HG02623 (cell line): ENCODE measurements around the gene EPHA2.

Experiments
- ATAC-seq: cut with Tn5 transposase; IDR thresholded peaks from one replicate; pipeline ENCODE4 v1.9.1; 2021; ENCODE audit warnings: moderate library complexity; ENCODE audit not compliant: unreplicated experiment

The EPHA2 gene

DNA sequence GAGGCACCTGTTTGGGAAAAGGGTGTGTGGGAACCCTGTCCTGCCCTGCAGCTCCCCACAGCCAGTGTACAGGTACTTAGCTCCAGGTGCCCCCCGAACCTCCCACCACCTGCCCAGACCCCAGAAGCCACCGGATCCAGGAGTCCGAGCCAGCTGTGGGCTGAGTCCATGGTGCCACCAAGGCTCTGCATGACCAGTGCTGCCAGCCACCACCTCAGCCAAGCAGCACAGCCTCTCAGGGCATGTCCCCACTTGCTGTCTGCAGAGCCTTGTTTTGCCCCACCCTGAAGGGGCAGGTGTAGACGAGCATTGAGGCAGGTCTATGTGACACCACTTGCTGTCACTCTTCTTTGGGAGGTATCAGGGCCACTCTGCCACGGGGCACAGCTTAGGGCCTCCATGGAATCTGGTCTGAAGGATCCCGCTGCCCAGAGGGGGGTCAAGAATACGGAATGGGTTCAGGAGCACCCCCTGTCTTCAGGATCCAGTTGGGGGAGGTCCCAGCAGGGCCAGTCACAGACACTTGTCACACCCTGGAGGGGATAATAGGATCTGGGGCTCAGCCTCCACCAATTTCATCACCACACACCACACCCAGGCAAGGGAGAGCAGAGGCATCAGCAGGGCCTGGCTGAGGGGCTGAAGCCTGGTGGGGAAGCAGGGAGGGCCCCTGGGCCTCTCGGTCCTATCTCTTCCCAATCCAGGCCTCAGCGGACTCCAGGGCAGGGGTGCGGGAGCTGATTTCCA lies 28.9 kb upstream of the EPHA2 start:
- ATAC-seq, result no peak

DNA sequence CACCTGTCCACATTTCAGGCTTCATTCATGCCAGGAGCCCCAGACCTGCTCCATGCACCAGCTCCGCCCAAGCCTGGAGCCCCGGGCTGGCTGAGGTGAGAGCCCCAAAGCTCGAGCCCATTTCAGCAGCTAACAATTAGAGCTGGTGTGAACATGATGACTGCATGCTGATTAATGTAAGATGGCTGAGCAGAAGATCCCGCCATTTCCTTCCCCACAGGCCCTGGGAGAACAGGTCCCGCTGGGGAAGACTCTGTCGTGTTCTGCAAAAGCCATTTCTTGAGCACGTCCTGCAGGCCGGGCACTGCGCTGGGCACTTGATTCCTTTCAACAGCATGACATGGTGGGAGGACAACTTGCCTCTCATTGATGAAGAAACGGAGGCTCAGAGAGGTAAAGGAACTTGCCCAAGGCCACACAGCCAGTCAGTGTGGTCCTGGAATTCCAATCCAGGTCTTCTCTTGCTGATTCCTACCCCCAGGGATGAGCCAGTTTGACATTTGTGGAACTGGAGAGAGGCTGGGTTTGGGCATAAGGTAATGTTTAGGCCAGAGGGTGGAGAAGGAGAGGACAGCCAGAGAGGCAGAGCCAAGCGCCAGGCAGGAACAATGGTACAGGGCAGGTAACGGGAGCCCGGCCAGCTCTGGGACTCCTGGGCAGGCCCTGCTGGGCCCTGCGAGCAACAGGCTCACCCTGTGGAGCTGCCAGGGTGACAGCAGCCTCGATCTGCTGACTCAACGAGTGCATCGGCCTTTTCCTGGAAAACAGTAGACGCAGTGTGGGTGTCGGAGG lies 28.1 kb upstream of the EPHA2 start:
- ATAC-seq, result no peak

DNA sequence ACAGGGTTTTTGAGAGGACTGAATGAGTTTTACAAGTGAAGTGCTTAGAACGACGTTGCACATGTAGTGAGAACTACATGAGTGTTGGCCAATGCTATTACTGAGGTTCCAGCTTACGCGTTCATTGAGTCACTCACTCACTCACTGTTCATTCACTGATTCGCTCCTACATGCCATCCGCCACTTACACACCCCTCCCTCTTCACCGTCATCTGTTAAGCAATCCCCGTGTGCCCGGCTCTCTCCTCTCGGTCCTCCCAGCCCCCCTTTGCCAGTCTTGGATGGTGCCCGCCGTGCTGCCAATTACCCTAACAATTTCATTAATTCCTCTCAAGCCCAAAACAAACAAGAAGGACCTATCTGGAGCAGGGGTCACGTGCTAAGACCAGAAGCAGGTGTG lies 27.3 kb upstream of the EPHA2 start:
- no peak for ATAC-seq

DNA sequence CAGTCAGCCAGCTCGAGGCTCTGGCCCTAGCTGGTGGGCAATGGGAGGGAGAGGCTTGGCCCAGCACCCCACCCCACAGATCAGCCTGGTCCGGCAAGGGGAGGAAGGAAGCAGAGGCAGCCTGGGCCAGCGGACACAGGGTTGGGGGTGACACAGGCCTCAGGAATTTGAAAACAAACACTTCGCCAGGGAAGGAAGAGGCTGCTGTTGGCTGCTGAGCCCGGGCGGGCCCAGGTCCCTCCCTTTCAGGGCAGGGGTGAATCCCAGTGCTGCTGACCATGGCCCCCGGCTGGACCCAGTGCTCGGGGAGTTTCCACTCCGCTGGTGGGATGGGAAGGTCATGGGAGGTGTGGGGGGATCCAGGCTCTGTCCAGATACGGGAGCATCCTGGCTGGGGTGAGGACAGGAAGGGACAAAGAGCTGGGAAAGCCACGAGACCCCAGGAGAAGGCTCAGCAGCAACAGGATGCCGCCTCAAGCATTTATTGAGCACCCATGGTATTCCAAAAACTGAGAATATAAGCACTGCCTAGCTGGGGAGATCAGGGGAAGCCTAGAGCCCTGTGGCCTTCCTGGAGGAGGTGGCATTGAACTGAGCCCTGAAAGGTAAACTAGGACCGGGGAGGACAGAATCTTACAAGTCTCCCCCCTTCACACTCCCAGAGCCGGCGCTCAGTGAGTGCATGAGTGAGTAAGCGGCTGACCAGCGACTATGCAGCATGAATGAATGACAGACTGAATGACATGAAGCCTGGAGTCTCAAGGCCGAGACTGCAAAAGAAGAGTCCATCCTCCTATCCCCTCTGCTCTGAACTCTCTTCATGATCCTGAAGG lies 26.2 kb upstream of the EPHA2 start:
- ATAC-seq, result no peak

DNA sequence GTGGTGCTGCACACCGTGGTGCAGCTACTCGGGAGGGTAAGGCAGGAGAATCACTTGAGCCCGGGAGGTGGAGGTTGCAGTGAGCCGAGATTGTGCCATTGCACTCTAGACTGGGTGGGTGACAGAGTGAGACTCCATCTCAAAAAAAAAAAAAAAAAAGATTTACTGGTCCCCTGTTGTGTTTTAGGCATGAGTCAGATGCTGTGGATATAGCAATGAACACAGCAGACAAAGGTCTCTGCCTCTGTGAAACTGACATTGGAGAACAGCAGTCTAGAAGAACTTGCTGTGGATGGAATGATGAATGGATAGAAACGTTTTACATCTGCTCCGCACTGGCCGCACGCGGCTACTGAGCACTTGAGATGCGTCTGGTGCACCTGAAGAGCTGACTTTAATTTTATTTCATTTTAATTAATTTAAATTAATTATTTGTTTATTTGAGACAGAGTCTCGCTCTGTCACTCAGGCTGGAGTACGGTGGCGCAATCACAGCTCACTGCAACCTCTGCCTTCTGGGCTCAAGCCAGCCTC lies 24.5 kb upstream of the EPHA2 start:
- ATAC-seq, result no peak

DNA sequence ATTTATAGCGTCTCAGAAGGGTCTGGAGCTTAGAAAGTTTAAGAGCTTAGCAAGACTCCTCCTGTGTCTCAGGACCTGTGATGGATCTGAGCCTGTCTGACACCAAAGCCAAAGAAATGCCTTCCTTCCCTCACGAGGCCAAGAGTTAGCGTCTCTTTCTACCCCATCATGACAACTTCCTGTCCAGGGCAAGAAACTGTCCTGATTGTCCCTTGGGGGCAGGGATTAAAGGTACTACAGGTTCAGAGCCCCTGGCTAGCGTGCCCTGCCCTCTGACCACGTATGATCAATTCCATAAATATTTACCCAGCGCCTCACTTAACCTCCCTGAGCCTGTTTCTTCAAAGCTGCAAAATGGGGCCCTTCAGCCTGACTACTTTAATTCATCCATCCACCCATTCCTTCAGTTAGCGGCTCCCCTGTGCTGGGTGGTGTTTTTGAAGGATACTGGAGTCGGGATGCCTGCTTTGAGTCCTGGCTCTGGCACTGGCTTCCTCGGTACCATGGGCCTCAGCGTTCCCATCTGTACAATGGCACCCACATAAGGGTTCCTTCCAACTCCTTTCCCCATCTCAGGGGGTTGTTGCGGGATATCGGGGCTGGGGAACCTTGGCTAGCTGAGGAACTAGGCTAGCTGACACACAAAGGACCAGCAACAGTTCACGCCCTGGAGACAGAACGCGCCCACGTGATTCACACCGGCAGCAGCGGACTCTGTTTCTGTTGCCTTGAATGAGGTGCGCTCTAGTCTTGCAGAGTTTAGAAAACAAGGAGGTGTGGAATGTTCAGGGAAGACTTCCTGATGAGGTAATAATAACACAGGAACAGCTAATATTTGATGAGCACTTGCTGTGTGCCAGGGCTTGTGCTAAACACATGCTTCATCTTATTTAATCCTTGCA lies 23.0 kb upstream of the EPHA2 start:
- ATAC-seq, result no peak

DNA sequence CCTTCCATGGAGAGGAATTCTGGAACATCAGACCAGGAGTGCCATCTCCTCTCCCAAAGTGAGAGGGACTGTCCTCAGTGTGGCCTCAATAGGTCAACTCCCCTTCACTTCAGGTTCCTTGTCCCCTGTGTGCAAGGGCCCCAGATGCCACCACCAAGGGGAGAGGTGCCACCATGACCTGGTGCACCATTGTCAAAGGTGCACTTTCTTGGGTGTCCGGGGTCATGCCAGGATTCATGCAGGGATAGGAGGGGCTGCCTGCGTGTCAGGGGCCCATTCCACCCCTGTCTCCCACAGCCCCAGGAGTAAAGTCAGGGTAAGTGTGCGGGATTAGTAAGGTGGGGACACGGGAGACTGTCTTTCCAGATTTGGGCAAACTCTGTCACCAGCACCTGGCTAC lies 21.4 kb upstream of the EPHA2 start:
- no peak for ATAC-seq

DNA sequence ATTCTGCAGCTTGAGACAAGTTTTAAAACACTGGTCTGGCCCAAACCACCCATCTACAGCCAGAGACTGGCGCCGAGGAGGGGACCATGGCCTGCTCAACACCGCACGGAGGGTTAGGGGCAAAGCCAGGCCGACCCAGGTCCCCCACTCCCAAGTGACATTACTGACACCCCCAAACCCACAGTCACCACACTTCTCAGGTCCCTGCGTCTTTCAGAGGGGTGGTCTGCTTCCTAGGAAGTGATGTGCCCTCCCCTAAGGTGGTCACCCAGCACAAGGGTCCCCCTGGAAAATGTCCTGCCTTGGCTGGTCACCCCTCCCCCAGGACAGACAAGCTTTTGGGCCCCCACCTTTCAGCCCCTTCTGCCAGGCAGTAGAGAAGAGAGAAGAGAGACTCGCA lies 20.8 kb upstream of the EPHA2 start:
- ATAC-seq, result no peak

DNA sequence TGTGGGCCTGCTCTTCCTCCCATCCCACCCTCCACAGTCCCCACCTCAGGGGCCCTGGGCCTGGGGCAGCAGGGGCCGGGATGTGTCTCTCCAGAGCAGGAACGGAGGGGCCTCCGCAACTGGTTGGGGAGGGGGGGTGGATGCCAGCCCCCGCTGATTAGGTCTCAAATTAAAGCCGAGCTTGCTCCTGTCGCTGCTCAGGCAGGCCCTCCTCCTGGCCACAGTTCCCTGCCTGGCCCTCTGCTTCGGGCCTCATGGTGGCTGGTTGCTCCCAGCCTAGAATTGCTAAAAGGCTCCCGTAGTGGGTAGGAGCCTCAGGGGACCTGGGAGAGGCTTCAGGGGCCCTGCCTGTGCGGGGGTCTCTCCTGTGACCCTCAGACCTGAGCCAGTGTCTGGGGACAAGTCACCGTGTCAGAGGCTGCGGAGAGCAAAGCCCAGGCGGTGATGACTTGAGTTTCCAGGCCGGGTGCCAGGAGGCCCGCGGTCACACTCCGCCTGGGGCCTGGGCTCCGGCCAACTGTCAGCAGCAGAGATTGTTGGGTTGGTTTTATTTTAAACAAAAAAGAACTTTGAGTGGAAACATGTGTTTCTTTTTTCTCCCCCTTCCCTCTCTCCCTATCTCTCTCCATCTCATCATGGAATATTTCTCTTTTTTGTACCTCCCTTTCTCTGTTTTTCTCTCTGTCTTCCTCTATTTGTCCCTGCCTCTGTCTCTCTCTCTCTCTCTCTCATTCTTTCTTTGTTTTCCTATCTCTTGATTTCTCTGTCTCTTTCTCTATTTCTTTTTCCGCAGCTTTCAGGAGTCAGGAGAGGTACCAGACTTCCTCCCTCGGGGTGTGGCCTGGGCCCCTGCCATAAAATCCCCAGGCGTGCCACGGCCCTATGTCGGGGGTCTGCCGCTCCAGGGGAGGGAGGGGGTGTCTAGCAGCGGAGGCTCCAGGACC lies 20.0 kb upstream of the EPHA2 start:
- no peak for ATAC-seq

DNA sequence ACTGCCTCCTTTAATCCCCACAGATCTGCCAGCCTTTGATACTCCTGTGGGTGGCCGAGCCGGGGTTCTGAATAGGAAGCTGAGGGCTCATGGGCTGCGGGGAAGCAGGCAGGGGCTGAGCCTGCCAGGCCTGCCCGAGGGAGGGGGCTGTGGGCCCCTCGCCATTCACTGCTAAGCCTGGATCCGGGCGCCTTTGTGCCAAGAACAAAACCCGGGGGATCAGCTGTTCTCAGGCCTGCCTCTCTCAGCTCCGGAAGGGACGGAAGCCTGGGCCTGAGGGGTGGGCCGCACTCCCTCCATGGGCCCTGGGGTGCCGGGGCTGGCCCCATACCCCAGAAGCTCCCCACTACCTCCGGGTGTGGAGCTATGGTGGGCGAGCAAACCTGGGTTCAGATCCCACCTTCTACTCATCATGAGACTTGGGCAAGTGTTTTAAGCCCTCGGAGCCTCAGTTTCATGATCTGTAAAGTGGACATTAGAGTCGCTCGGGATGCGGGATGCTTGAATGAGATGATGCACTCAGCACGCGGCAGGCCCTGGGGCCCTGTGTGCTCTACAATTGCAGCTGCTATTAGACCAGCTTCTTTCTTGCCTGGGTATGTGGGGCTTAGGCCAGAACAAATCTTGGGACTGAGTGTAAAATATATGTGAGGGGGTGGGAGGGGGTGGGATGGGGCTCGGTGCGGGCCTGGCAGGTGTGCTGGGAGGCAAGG lies 19.2 kb upstream of the EPHA2 start:
- ATAC-seq, result no peak

DNA sequence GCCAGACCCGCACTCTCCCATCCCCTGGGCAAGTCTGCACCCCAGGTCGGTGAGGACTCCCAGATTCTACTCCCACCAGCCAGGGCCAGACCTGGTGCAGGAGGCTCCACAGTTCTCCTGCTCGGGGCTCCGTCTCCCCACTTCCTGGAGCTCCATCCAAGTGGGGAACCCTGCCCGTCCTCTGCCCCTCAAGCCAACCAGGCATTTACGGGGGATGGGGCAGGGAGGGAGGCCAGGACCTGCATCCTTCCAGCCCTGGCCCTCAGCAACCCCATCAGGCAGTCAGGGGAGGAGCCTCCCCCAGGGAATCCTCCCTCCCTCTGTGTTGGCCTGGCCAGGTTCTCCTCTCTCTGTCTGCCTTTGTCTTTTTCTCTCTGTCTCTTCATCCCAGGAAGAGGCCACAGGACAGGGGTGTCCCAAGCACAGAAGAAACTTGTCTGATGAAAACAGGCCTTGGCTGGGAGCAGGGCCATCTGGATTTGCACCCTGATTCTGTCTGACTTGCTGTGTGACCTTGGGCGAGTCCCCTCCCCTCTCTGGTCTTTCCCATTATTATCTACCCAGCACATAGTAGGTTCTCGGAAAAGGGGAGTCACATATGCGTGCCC lies 18.5 kb upstream of the EPHA2 start:
- no peak for ATAC-seq

DNA sequence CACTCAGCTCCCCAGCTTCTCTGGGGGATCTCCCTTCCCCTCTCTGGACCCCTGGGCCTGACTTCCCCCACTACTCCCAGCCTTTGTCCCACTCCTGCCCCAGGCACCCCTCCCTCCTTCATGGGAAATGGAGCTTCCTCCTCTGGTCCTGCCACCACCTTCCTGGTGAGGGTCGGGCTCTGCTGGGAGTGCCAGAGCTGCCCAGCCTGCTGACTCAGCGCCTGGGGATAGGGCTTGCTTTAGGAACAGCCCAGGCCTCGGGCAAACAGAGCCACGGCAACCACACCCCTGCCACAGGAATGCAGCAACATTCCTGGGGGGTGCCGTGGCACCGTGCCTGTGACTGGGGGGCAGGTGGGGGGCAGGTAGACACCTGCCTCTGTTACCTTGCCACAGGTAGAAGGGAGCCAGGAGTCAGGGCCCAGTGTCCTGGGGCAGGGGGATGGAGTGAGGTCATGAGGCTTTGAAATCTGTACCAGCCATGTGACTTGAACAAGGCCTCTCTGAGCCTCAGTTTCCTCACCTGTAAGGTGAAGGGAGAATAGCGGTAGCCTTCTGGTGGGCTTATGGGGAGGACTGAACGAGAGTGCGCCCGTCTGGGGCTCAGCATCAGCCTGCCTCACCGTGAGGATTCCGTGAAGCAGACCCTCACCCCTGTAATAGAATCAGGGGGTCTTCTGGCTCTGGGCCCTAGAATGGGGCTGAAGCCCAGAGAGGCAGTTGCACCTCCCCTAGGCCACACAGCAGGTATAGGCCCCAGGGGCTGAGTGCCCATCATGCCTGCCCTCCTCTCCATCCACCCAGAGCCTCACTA lies 17.8 kb upstream of the EPHA2 start:
- no peak for ATAC-seq

DNA sequence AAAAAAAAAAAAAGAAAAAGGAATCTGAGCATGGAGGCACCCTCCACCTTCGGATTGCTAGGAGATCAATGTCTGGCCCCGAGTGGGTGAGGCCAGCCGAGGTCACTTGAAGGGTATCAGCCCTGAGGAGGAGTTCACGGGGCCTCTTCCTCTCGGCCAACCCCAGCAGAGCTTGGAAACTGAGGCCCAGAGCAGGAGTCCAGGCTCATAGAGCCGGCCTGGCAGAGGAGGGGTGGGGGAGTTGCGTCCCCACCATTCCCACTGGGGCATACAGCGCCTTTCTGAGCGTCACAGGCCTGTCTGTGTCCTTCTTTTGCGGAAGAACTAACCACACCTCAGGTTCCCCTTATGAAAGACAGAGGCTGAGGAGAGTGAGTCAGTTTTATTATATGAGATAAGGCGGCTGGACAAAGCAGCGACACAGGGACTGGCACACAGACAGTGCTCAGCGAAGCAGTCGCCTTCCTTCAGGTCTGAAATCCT lies 17.1 kb upstream of the EPHA2 start:
- no peak for ATAC-seq

DNA sequence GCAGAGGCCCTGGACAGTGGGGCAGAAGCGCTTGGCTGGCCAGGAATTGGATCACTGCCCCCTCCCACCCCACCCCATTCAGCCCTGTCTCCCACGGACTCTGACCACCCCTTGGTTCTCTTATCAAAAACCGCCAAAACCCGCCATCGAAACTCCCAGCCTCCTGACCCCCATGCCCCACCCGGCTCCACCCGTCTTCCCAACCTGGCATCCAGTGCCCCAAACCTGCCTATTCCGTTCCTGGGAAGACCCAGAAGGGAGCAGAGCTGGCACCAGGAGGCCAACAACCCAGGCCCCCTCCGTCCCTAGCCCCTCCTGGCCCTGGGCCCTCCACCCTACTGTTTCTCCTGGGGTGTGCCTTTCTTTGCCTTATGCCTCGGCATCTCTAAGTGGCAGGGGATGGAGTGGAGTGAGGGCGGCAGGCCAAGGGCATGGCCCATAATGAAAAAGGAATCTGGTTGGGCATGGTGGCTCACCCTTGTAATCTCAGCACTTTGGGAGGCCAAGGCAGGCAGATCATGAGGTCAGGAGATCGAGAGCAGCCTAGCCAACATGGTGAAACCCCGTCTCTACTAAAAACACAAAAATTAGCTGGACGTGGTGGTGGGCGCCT lies 16.5 kb upstream of the EPHA2 start:
- no peak for ATAC-seq

DNA sequence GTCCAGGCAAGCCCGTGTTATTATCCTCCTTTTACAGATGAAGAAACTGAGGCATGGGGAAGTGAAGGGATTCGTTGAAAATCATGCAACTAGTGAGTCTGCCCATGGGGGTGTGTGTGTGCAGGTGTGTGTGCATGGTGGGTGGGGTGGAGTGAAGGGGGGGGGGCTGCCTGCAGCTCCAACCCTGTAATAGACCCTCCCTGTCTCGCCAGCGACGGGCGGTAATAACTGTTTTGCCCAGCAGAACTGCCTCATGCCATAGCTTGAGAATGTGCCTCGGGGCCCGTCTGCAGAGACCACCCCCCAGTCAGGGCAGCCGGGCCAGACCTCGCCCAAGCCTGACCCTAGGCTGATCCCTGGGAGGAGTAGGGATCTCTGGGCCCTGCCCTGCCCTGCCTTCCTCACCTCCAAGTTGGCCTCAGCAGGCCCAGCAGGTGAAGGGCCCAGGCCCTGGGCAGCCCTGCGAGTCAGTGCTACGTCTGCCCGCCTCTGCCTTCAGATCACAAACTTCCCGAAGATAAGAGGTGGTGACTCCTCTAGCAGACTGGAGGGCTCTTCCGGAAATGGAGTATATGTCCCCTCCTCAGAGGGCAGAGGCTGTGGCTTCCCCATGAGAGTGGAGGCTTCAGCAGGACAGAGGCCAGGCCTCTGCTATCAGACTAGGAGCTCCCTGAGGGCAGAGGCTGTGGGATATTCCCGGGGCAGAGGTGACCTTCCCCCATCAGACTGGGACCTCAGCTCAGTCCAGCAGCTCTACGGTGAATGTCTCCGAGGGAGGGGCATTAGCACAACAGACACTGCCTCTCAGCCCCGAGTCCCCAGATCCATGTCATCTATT lies 15.7 kb upstream of the EPHA2 start:
- no peak for ATAC-seq

DNA sequence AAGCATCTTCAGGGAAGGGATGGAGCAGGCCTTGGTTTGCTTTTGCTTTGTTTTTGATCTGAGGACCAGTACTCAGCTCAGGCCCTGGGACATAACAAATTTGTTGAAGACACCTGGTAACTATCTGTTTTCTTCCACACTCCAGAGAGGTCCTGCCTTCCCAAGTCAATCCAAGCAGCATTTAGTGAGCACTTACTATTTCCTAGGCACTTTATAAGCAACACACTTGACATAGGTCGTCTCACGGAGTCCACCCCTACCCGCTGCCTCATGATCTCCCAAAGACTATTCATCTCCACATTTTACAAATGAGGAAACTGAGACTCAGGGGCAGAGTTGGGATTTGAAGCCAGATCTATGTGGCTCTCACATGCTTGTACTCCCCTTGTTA lies 14.4 kb upstream of the EPHA2 start:
- no peak for ATAC-seq
